ENCODE measurements around the gene TNRC18.

TNRC18 gene

DNA sequence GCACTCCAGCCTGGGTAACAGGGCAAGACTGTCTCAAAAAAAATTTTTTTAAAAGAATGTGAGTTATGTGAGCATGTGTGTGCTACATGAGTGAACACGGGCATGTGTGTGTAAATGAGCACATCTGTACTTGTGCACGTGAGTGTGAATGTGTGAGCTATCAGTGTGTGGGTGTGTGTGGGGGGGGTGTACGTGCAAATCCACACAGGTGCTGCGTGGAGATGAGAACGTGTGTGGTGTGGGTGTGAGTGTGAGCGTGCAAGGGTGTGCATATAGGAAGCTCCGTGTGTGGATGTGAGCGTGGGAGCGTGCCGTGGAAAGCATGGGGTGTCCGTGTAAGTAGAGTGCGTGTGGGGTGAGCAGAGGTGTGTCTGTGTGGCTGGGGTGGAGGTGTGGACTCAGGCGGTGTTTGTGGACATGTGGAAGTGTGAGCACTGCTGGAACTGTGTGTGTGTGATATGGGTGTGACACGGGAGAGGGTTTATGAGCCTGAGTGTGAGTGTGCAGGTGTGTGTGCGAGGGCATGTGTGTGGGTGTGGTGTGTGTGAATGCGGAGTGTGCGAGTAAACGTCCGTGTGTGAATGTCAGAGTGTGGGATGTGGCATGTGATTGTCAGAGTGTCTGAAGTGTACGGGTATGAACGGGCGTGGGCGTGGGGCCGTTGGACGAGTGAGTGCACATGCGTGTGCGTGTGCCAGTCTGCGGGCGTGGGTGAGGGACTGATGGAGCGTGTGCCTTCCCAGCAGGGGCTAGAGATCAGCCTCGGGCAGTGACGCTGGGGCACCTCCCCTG, 45.9 kb upstream of the TNRC18 start:
- Histone ChIP-seq H3K36me3 (no peaks in the 10 kb centered on the region), H3K4me1 (no peaks in the 10 kb centered on the region), H3K27me3 (no peaks in the 10 kb centered on the region), H3K9me3 (no peaks in the 10 kb centered on the region), H3K4me3 (ENCODE audit: low read depth, low read length) (no peak overlapping the region)
- TF ChIP-seq, protein P1, sequence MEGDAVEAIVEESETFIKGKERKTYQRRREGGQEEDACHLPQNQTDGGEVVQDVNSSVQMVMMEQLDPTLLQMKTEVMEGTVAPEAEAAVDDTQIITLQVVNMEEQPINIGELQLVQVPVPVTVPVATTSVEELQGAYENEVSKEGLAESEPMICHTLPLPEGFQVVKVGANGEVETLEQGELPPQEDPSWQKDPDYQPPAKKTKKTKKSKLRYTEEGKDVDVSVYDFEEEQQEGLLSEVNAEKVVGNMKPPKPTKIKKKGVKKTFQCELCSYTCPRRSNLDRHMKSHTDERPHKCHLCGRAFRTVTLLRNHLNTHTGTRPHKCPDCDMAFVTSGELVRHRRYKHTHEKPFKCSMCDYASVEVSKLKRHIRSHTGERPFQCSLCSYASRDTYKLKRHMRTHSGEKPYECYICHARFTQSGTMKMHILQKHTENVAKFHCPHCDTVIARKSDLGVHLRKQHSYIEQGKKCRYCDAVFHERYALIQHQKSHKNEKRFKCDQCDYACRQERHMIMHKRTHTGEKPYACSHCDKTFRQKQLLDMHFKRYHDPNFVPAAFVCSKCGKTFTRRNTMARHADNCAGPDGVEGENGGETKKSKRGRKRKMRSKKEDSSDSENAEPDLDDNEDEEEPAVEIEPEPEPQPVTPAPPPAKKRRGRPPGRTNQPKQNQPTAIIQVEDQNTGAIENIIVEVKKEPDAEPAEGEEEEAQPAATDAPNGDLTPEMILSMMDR (IDR thresholded peaks at IDR 0.05; ENCODE audit: low read depth, low read length) = no peak
- no peak for DNase-seq

DNA sequence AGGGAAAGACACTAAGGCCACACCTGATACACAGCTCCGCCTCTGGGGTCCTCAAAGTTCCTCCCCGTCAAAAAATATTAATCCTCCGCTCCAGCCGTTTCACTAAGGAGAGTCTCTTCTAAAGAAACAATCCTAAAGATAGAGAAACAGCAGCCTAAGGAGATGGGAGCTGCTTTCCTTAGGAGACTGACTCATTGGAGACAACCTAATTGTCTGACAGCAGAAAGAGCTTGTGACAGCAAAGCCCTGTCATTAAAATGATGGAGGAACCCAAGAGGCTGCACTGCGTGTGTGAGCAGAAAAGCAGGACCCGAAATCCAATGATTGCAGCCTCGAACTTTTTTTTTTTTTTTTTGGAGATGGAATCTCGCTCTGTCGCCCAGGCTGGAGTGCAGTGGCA, 44.0 kb upstream of the TNRC18 start:
- Histone ChIP-seq H3K4me3 (ENCODE audit: low read depth, low read length) (no peak overlapping the region), H3K9me3 (no peaks in the 10 kb centered on the region), H3K4me1 (no peaks in the 10 kb centered on the region), H3K36me3 (no peaks in the 10 kb centered on the region), H3K27me3 (no peaks in the 10 kb centered on the region)
- TF ChIP-seq, protein P1 (IDR thresholded peaks at IDR 0.05; ENCODE audit: low read depth, low read length) = no peak
- DNase-seq = no peak

DNA sequence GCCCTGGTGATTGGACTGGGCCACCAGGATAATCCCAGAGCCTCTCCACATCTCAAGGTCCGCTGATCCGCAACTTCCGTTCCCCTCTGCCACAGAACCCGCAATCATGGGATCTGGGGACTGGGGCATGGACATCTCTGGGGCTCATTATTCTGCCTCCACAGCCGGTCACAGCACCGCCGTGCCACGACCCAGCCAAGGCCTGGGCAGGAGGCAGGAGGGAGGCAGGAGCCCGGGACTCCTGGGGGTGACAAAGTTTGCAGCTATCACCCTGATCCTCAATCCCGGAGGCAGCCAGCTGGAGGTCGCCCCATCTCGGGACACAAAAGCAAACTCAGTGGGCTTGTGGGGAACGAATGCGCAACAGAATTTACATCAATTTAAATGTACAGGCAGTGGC, 42.9 kb upstream of the TNRC18 start:
- Histone ChIP-seq H3K4me1 (no peaks in the 10 kb centered on the region), H3K9me3 (no peaks in the 10 kb centered on the region), H3K36me3 (no peaks in the 10 kb centered on the region), H3K4me3 (ENCODE audit: low read depth, low read length) (no peak overlapping the region), H3K27me3 (no peaks in the 10 kb centered on the region)
- TF ChIP-seq, protein P1 (IDR thresholded peaks at IDR 0.05; ENCODE audit: low read depth, low read length) = no peak
- DNase-seq = no peak

DNA sequence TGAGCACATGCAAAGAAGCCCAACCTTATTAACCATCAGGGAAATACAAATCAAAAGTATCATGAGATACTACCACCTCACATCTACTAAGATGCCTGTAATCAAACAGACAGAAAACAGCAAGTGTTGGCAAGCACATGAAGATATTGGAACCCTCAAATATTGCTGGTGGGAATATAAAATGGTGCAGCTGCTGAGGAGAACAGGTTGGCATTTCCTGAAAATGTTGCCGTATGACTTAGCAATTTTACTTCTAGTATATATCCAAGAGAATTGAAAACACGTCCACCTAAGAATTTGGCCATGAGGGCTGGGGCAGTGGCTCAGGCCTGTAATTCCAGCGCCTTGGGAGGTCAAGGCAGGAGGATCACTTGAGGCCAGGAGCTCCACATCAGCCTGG, 39.4 kb upstream of the TNRC18 start:
- Histone ChIP-seq H3K27me3 (no peaks in the 10 kb centered on the region), H3K36me3 (no peaks in the 10 kb centered on the region), H3K9me3 (no peaks in the 10 kb centered on the region), H3K4me1 (no peaks in the 10 kb centered on the region), H3K4me3 (ENCODE audit: low read depth, low read length) (no peak overlapping the region)
- DNase-seq = no peak
- TF ChIP-seq, protein P1 (IDR thresholded peaks at IDR 0.05; ENCODE audit: low read depth, low read length) = no peak

DNA sequence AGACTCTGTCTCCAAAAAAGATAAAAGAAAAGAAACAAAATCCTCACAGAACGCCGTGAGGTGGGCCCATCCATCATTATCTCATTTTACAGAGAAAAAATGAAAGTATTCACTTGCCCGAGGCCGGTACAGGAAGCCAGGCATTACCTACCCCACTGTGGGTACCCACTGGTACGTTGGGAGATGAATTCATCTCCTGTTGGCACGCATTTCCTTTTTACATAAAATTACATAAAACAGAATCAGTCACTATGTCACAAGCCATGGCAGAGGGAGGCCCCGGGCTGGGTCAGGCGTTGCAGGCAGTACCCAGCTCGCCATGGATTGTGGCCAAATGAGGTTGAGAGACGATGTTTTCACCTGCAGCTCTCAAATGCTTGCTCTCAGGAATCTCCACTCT, 38.6 kb upstream of the TNRC18 start:
- H3K27me3 ChIP-seq = no peaks in the 10 kb centered on the region
- TF ChIP-seq, protein P1 (IDR thresholded peaks at IDR 0.05; ENCODE audit: low read depth, low read length) = no peak

DNA sequence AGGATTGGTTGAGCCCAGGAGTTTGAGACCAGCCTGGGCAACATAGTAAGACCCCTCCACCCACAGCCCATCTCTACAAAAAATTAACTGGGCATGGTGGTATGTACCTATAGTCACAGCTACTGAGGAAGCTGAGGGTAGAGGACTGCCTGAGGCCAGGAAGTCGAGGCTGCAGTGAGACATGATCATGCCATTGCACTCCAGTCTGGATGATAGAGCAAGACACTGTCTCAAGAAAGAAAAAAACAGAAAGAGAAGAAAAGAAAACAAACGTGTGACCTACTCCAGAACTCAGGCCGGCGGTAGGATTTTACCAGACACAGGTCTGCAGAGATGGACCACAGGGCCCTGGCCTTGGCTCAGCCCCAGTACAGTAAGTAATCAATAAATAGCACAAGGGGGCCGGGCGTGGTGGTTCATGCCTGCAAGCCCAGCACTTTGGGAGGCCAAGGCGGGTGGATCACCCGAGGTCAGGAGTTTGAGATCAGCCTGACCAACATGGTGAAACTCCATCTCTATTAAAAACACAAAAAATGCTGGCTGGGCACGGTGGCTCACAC, 35.4 kb upstream of the TNRC18 start:
- Histone ChIP-seq H3K4me3 (ENCODE audit: low read depth, low read length) (no peak overlapping the region), H3K4me1 (no peaks in the 10 kb centered on the region), H3K36me3 (no peaks in the 10 kb centered on the region), H3K27me3 (no peaks in the 10 kb centered on the region), H3K9me3 (no peaks in the 10 kb centered on the region)
- no peak for DNase-seq
- TF ChIP-seq, protein P1 (IDR thresholded peaks at IDR 0.05; ENCODE audit: low read depth, low read length) = no peak

More for the DNA sequence above, 38.6 kb upstream of the TNRC18 start:
- Histone ChIP-seq H3K4me1 (no peaks in the 10 kb centered on the region), H3K36me3 (no peaks in the 10 kb centered on the region), H3K9me3 (no peaks in the 10 kb centered on the region), H3K4me3 (ENCODE audit: low read depth, low read length) (no peak overlapping the region)
- DNase-seq = no peak

Measured in BE2C (cell line).